Measurements from ENCODE around the gene KIAA1958. TPM values are rescaled to one million over a fixed set of nuclear protein-coding genes. Genes with fewer than 3 reads are reported as not detected.

KIAA1958 gene
- total RNA-seq, 4 donors from 2014 or later = 4.6 to 22.0 (median 9.2) TPM

- Histone ChIP-seq H3K9me3 (no peaks in the 10 kb centered on the region), H3K4me1 (no peaks in the 10 kb centered on the region), H3K4me3 (no peak overlapping the region), H3K27ac (no peak overlapping the region), H3K27me3 (no peaks in the 10 kb centered on the region), H3K36me3 (no peaks in the 10 kb centered on the region)
- intact Hi-C loops (cut with DNase I; ENCODE audit: low total_unique reads) = no loop called here
- DNase-seq = no peak
- no peak for TF ChIP-seq CTCF (IDR thresholded peaks at IDR 0.05)
- no peak for TF ChIP-seq POLR2A (IDR thresholded peaks at IDR 0.05)
Measured at GRCh38 chr9:112535301-112535700, 48.7 kb downstream of the KIAA1958 start.

- DNase-seq = no peak
- Histone ChIP-seq H3K4me3 (no peak overlapping the region), H3K27ac (no peak overlapping the region), H3K36me3 (no peaks in the 10 kb centered on the region), H3K27me3 (no peaks in the 10 kb centered on the region), H3K4me1 (no peaks in the 10 kb centered on the region), H3K9me3 (no peaks in the 10 kb centered on the region)
- intact Hi-C loops (cut with DNase I; ENCODE audit: low total_unique reads) = no loop called here
- no peak for TF ChIP-seq POLR2A (IDR thresholded peaks at IDR 0.05)
- TF ChIP-seq CTCF (IDR thresholded peaks at IDR 0.05) = no peak
Measured at GRCh38 chr9:112535811-112536210, 49.2 kb downstream of the KIAA1958 start.

GRCh38 chr9:112537561-112537960 is 50.9 kb downstream of the KIAA1958 start:
- DNase-seq = no peak
- TF ChIP-seq POLR2A (IDR thresholded peaks at IDR 0.05) (no peak), CTCF (IDR thresholded peaks at IDR 0.05) (no peak)
- Histone ChIP-seq H3K27ac (no peak overlapping the region), H3K4me3 (no peak overlapping the region), H3K9me3 (no peaks in the 10 kb centered on the region), H3K36me3 (no peaks in the 10 kb centered on the region), H3K4me1 (peaks cover 0 to 5% of the 10 kb centered on the region in 2 donors), H3K27me3 (no peaks in the 10 kb centered on the region)
- intact Hi-C loops (cut with DNase I; ENCODE audit: low total_unique reads) = no loop called here

- H3K9me3 ChIP-seq = no peaks in the 10 kb centered on the region
- peaks cover 0 to 5% of the 10 kb centered on the region in 2 donors for H3K4me1 ChIP-seq
- intact Hi-C loops (cut with DNase I; ENCODE audit: low total_unique reads) = no loop called here
Measured at GRCh38 chr9:112540800-112541199, 54.2 kb downstream of the KIAA1958 start.

GRCh38 chr9:112541685-112542084 is 55.1 kb downstream of the KIAA1958 start:
- Histone ChIP-seq H3K9me3 (no peaks in the 10 kb centered on the region), H3K4me1 (peaks cover 0 to 5% of the 10 kb centered on the region in 2 donors), H3K27me3 (no peaks in the 10 kb centered on the region), H3K36me3 (no peaks in the 10 kb centered on the region), H3K27ac (peak overlapping the region in 1 of 2 donors; percentile 5), H3K4me3 (no peak overlapping the region)
- intact Hi-C loops (cut with DNase I; ENCODE audit: low total_unique reads) = no loop called here
- DNase-seq = peak; percentile 24 to 46
- no peak for TF ChIP-seq CTCF (IDR thresholded peaks at IDR 0.05)
- no peak for TF ChIP-seq POLR2A (IDR thresholded peaks at IDR 0.05)

More at GRCh38 chr9:112540800-112541199, 54.2 kb downstream of the KIAA1958 start:
- H3K4me3 ChIP-seq = no peak overlapping the region
- TF ChIP-seq POLR2A (IDR thresholded peaks at IDR 0.05) = no peak
- no peak for TF ChIP-seq CTCF (IDR thresholded peaks at IDR 0.05)
- H3K36me3 ChIP-seq = no peaks in the 10 kb centered on the region
- H3K27ac ChIP-seq = no peak overlapping the region
- DNase-seq = no peak
- no peaks in the 10 kb centered on the region for H3K27me3 ChIP-seq
